HEK293T (cell line): ENCODE results near the gene SERAC1.
"Not testable (repeated sequence)": the region's sequence is repeated elsewhere in the genome, so short reads cannot be mapped to it uniquely, and the experiment has no call there.

Experiments
- CTCF ChIA-PET: fragments of 350-600 bp; formaldehyde crosslinking; extraction: SDS; loops from one replicate; lab custom pipeline; 2021; ENCODE audit warnings: antibody characterized with exemption, inconsistent platforms; lab: Yijun Ruan, JAX
- POLR2A ChIA-PET: fragments of 350-600 bp; formaldehyde crosslinking; extraction: SDS; loops from one replicate; lab custom pipeline; 2020; ENCODE audit warnings: antibody characterized with exemption, inconsistent platforms; lab: Yijun Ruan, JAX
- DNase-seq: peaks from one replicate; pipeline ENCODE4 v3.0.0; 2012; ENCODE audit warnings: mixed read lengths; ENCODE audit errors: extremely low spot score
- ARNT ChIP-seq: fragments of 450-650 bp; IDR thresholded peaks from 2 replicates; pipeline ENCODE4 v1.6.1; 2017; ENCODE audit warnings: mild to moderate bottlenecking
- CTBP1 ChIP-seq: fragments of 450-650 bp; IDR thresholded peaks from 2 replicates; pipeline ENCODE4 v1.6.1; 2016; ENCODE audit warnings: borderline replicate concordance
- ELF4 ChIP-seq: fragments of 450-650 bp; IDR thresholded peaks from 2 replicates; pipeline ENCODE4 v1.6.1; 2017; ENCODE audit warnings: antibody characterized with exemption
- FOXA1 ChIP-seq: fragments of 450-650 bp; IDR thresholded peaks from 2 replicates; pipeline ENCODE4 v1.6.1; 2016; ENCODE audit warnings: mild to moderate bottlenecking
- FOXK2 ChIP-seq: fragments of 450-650 bp; IDR thresholded peaks from 2 replicates; pipeline ENCODE4 v1.6.1; 2016; ENCODE audit warnings: mild to moderate bottlenecking
- FOXM1 ChIP-seq: fragments of 450-650 bp; IDR thresholded peaks from 2 replicates; pipeline ENCODE4 v1.6.1; 2017; ENCODE audit warnings: mild to moderate bottlenecking, borderline replicate concordance
- HDGF ChIP-seq: fragments of 450-650 bp; IDR thresholded peaks from 2 replicates; pipeline ENCODE4 v1.6.1; 2017; ENCODE audit warnings: antibody characterized with exemption, borderline replicate concordance
- L3MBTL2 ChIP-seq: fragments of 450-650 bp; conservative IDR thresholded peaks from 2 replicates; pipeline ENCODE4 v1.6.1; 2016; ENCODE audit warnings: mild to moderate bottlenecking
- LEF1 ChIP-seq: fragments of 450-650 bp; IDR thresholded peaks from 2 replicates; pipeline ENCODE4 v1.6.1; 2017; ENCODE audit warnings: mild to moderate bottlenecking, borderline replicate concordance
- PKNOX1 ChIP-seq: fragments of 450-650 bp; IDR thresholded peaks from 2 replicates; pipeline ENCODE4 v1.6.1; 2016
- SP1 ChIP-seq: fragments of 450-650 bp; IDR thresholded peaks from 2 replicates; pipeline ENCODE4 v1.6.1; 2017
- SUZ12 ChIP-seq: fragments of 450-650 bp; IDR thresholded peaks from 2 replicates; pipeline ENCODE4 v1.6.1; 2016; ENCODE audit warnings: mild to moderate bottlenecking
- TARDBP ChIP-seq: fragments of 450-650 bp; IDR thresholded peaks from 2 replicates; pipeline ENCODE4 v1.6.1; 2016
- ZNF384 ChIP-seq: fragments of 450-650 bp; IDR thresholded peaks from 2 replicates; pipeline ENCODE4 v1.6.1; 2016

The SERAC1 gene

GRCh38 chr6:158168040-158168289 lies at the start of gene SERAC1:
SERAC1 (minus strand) TSS chr6:158168262; CDS start chr6:158158363, 9,899 bp downstream.
- TF ChIP-seq FOXA1 (no peak), LEF1 (no peak), ZNF384 (no peak), ARNT (no peak), L3MBTL2 (no peak), FOXM1 (no peak), ELF4 (no peak)
- CTCF ChIA-PET = no interaction called here
- no peak for DNase-seq
- POLR2A ChIA-PET = interaction anchor here (0.9 to 1.0 kb wide), 2 partner anchors 14 to 31 kb away, joined by 3 to 5 read pairs; no protein-coding TSS in a partner anchor

GRCh38 chr6:158213925-158214674 lies 46.0 kb upstream of the SERAC1 start:
- TF ChIP-seq LEF1 = no peak
- no peak for TF ChIP-seq TARDBP
- TF ChIP-seq ARNT = no peak
- TF ChIP-seq PKNOX1 = no peak
- TF ChIP-seq FOXA1 = no peak
- no peak for TF ChIP-seq SP1
- no peak for TF ChIP-seq ZNF384
- no peak for TF ChIP-seq CTBP1
- TF ChIP-seq HDGF = no peak
- peak; percentile 74 for DNase-seq
- CTCF ChIA-PET = interaction anchor here (0.6 to 1.9 kb wide), 25 partner anchors 9 to 1476 kb away, joined by 3 to 19 read pairs (median 4); partner anchors contain the start of gene TMEM181
- POLR2A ChIA-PET = interaction anchor here (0.8 kb wide), 1 partner anchor 391 kb away, joined by 3 read pairs; no protein-coding TSS in a partner anchor

GRCh38 chr6:158211273-158212055 lies 43.4 kb upstream of the SERAC1 start:
- ChIA-PET CTCF (interaction anchor here (0.6 to 1.4 kb wide), 2 partner anchors 10 to 923 kb away, joined by 5 to 7 read pairs; no protein-coding TSS in a partner anchor), POLR2A (no interaction called here)
- TF ChIP-seq ELF4 (no peak), L3MBTL2 (no peak), SP1 (no peak), ZNF384 (no peak), ARNT (no peak), HDGF (no peak), TARDBP (no peak), FOXK2 (no peak), PKNOX1 (no peak), FOXM1 (no peak), SUZ12 (no peak)
- DNase-seq = no peak

GRCh38 chr6:158209582-158210333 lies 41.7 kb upstream of the SERAC1 start:
- POLR2A ChIA-PET, DNase-seq, CTCF ChIA-PET: not testable (repeated sequence)

DNA sequence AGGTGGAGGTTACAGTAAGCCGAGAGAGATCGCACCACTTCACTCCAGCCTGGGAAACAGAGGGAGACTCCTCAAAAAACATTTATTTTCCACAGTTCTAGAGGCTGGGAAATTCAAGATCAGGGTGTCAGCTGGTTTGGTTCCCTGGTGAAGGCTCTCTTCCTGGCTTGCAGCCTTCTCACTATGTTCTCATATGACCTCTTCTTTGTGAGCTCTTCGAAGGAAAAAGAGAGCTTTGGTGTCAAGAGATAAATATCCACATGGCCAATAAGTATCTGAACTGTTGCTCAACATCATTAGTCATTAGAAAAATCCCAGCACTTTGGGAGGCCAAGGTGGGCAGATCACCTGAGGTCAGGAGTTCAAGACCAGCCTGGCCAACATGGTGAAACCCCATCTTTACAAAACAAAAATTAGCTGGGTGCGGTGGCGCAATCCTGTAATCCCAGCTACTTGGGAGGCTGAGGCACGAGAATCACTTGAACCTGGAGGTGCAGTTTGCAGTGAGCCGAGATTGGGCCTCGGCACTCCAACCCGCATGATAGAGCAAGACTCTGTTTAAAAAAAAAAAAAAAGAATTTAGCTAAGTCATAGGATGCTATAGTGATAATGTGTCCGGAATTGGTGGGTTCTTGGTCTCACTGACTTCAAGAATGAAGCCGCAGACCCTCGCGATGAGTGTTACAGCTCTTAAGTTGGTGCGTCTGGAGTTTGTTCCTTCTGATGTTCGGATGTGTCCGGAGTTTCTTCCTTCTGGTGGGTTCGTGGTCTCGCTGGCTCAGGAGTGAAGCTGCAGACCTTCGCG lies 40.4 kb upstream of the SERAC1 start:
- POLR2A ChIA-PET, DNase-seq: not testable (repeated sequence)
- CTCF ChIA-PET = interaction anchor here (0.6 to 0.9 kb wide), 3 partner anchors 13 to 351 kb away, joined by 3 to 4 read pairs (median 3); no protein-coding TSS in a partner anchor

GRCh38 chr6:158207422-158207788 lies 39.3 kb upstream of the SERAC1 start:
- ChIA-PET POLR2A (no interaction called here), CTCF (interaction anchor here (0.6 kb wide), 1 partner anchor 495 kb away, joined by 4 read pairs; no protein-coding TSS in a partner anchor)
- TF ChIP-seq ARNT = no peak
- TF ChIP-seq SUZ12 = no peak
- TF ChIP-seq L3MBTL2 = no peak
- TF ChIP-seq ELF4 = no peak
- TF ChIP-seq HDGF = no peak
- no peak for TF ChIP-seq FOXK2
- no peak for TF ChIP-seq LEF1
- TF ChIP-seq CTBP1 = no peak
- no peak for TF ChIP-seq ZNF384
- TF ChIP-seq PKNOX1 = no peak
- DNase-seq = no peak
